ENCODE data around the gene LHX3. TPM values are rescaled to one million over a fixed set of nuclear protein-coding genes. Genes with fewer than 3 reads are reported as not detected.

The LHX3 gene
- total and polyA plus RNA-seq, 8 donors = not detected

GRCh38 chr9:136226680-136227407 is 21.9 kb upstream of the LHX3 start:
- Histone ChIP-seq H3K27ac (no peak overlapping the region), H3K4me3 (no peak overlapping the region), H3K4me1 (no peaks in the 10 kb centered on the region), H3K27me3 (no peaks in the 10 kb centered on the region), H3K36me3 (peaks cover 0 to 14% (median 0%) of the 10 kb centered on the region in 3 donors), H3K9me3 (no peaks in the 10 kb centered on the region)
- no peak for ATAC-seq
- TF ChIP-seq CTCF (IDR thresholded peaks at IDR 0.05) = no peak
- DNase-seq = peak in 2 of 6 donors; percentile 14 to 52
- no peak for FAIRE-seq
- 80 to 81% methylated on average over 30 of the region's 30 CpGs for WGBS, 2 donors
- intact Hi-C loops (cut with DNase I) = no loop called here

- FAIRE-seq (no peak), ATAC-seq (peak; percentile 84 to 96 (median 88)), DNase-seq (peak; percentile 53 to 88 (median 78))
- peak; percentile 73 to 83 (median 78) for TF ChIP-seq CTCF (IDR thresholded peaks at IDR 0.05)
- no peaks in the 10 kb centered on the region for H3K9me3 ChIP-seq
- no peaks in the 10 kb centered on the region for H3K27me3 ChIP-seq
- intact Hi-C loops (cut with DNase I) = no loop called here
- no peaks in the 10 kb centered on the region for H3K4me1 ChIP-seq
- no peak overlapping the region for H3K27ac ChIP-seq
- H3K36me3 ChIP-seq = peaks cover 0 to 14% (median 0%) of the 10 kb centered on the region in 3 donors
- H3K4me3 ChIP-seq = no peak overlapping the region
- WGBS, 2 donors = 64 to 70% methylated on average over 30 of the region's 30 CpGs
Observed at GRCh38 chr9:136225748-136226679, 21.1 kb upstream of the LHX3 start.

GRCh38 chr9:136225366-136225747 is 20.4 kb upstream of the LHX3 start:
- 84 to 88% methylated on average over 19 of the region's 19 CpGs for WGBS, 2 donors
- FAIRE-seq (no peak), ATAC-seq (no peak), DNase-seq (peak in 2 of 6 donors; percentile 16 to 39)
- Histone ChIP-seq H3K4me1 (no peaks in the 10 kb centered on the region), H3K4me3 (no peak overlapping the region), H3K9me3 (no peaks in the 10 kb centered on the region), H3K27ac (no peak overlapping the region), H3K36me3 (peaks cover 0 to 14% (median 0%) of the 10 kb centered on the region in 3 donors), H3K27me3 (no peaks in the 10 kb centered on the region)
- intact Hi-C loops (cut with DNase I) = no loop called here
- TF ChIP-seq CTCF (IDR thresholded peaks at IDR 0.05) = no peak

- H3K4me1 ChIP-seq = no peaks in the 10 kb centered on the region
- H3K4me3 ChIP-seq = no peak overlapping the region
- H3K27ac ChIP-seq = no peak overlapping the region
- intact Hi-C loops (cut with DNase I) = no loop called here
- ATAC-seq (no peak), DNase-seq (peak in 2 of 6 donors; percentile 20 to 45), FAIRE-seq (no peak)
- peaks cover 0 to 14% (median 0%) of the 10 kb centered on the region in 3 donors for H3K36me3 ChIP-seq
- no peak for TF ChIP-seq CTCF (IDR thresholded peaks at IDR 0.05)
- H3K27me3 ChIP-seq = no peaks in the 10 kb centered on the region
- H3K9me3 ChIP-seq = no peaks in the 10 kb centered on the region
- 92 to 94% methylated on average over 30 of the region's 30 CpGs for WGBS, 2 donors
Observed at GRCh38 chr9:136223871-136224640, 19.1 kb upstream of the LHX3 start.
